Stomach (tissue), 4 donors: Measurements from ENCODE around the gene PARP1.

Experiments
- POLR2A ChIP-seq, 4 donors: fragments of 450-650 bp; IDR thresholded peaks; one replicate each; pipeline ENCODE4 v1.6.1; 2016; ENCODE audit warnings: antibody characterized with exemption in 4 of 4, control low read depth in 2 of 4, mild to moderate bottlenecking in 1 of 4, moderate library complexity in 1 of 4
- POLR2AphosphoS5 ChIP-seq, 3 donors: sonication (generic); formaldehyde crosslinking; IDR thresholded peaks; one replicate each; pipeline ENCODE4 v1.6.1; 2016; ENCODE audit warnings: antibody characterized with exemption in 3 of 3
- TF ChIP-seq, protein P1 (sequence below), 7 experiments: fragments of 450-650 bp in 4 of 7; fragments of 200-600 bp in 3 of 7; sonication (generic) in 3 of 7; IDR thresholded peaks; one replicate each; pipeline ENCODE4 v1.5.1; 2016 to 2019; ENCODE audit warnings: antibody characterized with exemption in 7 of 7, control low read depth in 2 of 7, mild to moderate bottlenecking in 1 of 7

DNA sequence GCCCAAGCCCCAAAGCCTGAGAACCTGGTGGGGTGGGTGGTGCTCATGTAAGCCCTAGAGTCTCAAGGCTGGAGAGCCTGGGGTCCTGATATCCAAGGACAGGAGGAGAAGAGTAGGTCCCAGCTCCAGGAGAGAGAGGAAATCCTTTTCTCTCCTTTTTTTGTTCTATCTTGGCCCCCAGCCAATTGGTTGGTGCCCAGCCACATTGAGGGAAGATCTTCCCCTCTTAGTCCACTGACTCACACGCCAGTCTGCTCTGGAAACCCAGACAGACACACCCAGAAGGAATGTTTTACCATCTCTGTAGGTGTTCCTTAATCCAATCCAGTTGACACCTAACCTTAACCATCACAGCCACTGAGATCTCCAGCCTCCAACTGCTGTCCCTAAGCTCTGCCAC is 82.7 kb downstream of the PARP1 start:
- TF ChIP-seq, protein P1, sequence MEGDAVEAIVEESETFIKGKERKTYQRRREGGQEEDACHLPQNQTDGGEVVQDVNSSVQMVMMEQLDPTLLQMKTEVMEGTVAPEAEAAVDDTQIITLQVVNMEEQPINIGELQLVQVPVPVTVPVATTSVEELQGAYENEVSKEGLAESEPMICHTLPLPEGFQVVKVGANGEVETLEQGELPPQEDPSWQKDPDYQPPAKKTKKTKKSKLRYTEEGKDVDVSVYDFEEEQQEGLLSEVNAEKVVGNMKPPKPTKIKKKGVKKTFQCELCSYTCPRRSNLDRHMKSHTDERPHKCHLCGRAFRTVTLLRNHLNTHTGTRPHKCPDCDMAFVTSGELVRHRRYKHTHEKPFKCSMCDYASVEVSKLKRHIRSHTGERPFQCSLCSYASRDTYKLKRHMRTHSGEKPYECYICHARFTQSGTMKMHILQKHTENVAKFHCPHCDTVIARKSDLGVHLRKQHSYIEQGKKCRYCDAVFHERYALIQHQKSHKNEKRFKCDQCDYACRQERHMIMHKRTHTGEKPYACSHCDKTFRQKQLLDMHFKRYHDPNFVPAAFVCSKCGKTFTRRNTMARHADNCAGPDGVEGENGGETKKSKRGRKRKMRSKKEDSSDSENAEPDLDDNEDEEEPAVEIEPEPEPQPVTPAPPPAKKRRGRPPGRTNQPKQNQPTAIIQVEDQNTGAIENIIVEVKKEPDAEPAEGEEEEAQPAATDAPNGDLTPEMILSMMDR (IDR thresholded peaks at IDR 0.05) = no peak
- TF ChIP-seq POLR2A (IDR thresholded peaks at IDR 0.05) = no peak
- no peak for TF ChIP-seq POLR2AphosphoS5 (IDR thresholded peaks at IDR 0.05)
